ENCODE data around the gene TBC1D7. TPM values are rescaled to one million over a fixed set of nuclear protein-coding genes. Genes with fewer than 3 reads are reported as not detected.

Gene TBC1D7
- polyA plus RNA-seq, 4 donors = 10.7 to 23.5 (median 12.8) TPM

Other genes with a start within 250 kb of the TBC1D7 start
- gene GFOD1, start 159.1 kb upstream of the TBC1D7 start, polyA plus RNA-seq = 1 to 10 TPM; 1.1 to 7.3 (median 1.5) TPM
- 10 to 100 TPM in 2 of 4 donors, 1 to 10 TPM in 2; 7.5 to 14.1 (median 8.9) TPM for gene SIRT5, start 246.1 kb upstream of the TBC1D7 start, polyA plus RNA-seq